Mesenchymal stem cell (in vitro differentiated cells and primary cell): ENCODE measurements around the gene MYH9.
A peak's percentile ranks its signal among the peaks of the same experiment; 100 is the strongest.

ENCODE experiments used
- DNase-seq: peaks from one replicate; pipeline ENCODE4 v3.0.0-alpha.2; 2013
- H2AFZ ChIP-seq: one replicate; pipeline ENCODE4 v1.6.1; 2013; ENCODE audit warnings: low read depth, mild to moderate bottlenecking, control low read depth, inconsistent platforms, low read length, moderate library complexity
- H2AK5ac ChIP-seq: 2 replicates; pipeline ENCODE4 v1.6.1; 2013; ENCODE audit warnings: low read length, moderate library complexity, mild to moderate bottlenecking, inconsistent platforms; ENCODE audit not compliant: severe bottlenecking
- H2BK120ac ChIP-seq: one replicate; pipeline ENCODE4 v1.6.1; 2013; ENCODE audit warnings: low read depth, mild to moderate bottlenecking, inconsistent platforms, low read length, moderate library complexity
- H2BK12ac ChIP-seq, 2 experiments: one replicate each; pipeline ENCODE4 v1.6.1; 2013; ENCODE audit warnings: inconsistent platforms in 2 of 2, low read length in 2 of 2, mild to moderate bottlenecking in 2 of 2, moderate library complexity in 2 of 2, control low read depth in 1 of 2
- H2BK15ac ChIP-seq: one replicate; pipeline ENCODE4 v1.6.1; 2013; ENCODE audit warnings: mild to moderate bottlenecking, low read depth, inconsistent platforms; ENCODE audit not compliant: poor library complexity, severe bottlenecking
- H2BK5ac ChIP-seq: 2 replicates; pipeline ENCODE4 v1.6.1; 2013; ENCODE audit warnings: low read depth, mild to moderate bottlenecking, low read length, control low read depth, inconsistent platforms; ENCODE audit not compliant: poor library complexity, severe bottlenecking
- H3K14ac ChIP-seq, 2 experiments: one replicate each; pipeline ENCODE4 v1.6.1; 2013; ENCODE audit warnings: inconsistent platforms in 2 of 2, low read length in 2 of 2, control low read depth in 1 of 2, mild to moderate bottlenecking in 1 of 2, moderate library complexity in 1 of 2
- H3K18ac ChIP-seq, 2 experiments: one replicate each; pipeline ENCODE4 v1.6.1; 2013; ENCODE audit warnings: inconsistent platforms in 2 of 2, low read length in 2 of 2, control low read depth in 1 of 2, low read depth in 1 of 2, mild to moderate bottlenecking in 1 of 2
- H3K23ac ChIP-seq, 2 experiments: one replicate each; pipeline ENCODE4 v1.6.1; 2013; ENCODE audit warnings: inconsistent platforms in 2 of 2, low read length in 2 of 2, mild to moderate bottlenecking in 2 of 2, moderate library complexity in 2 of 2, control low read depth in 1 of 2
- H3K27ac ChIP-seq: 2 replicates; pipeline ENCODE4 v1.5.1; 2013; ENCODE audit warnings: mild to moderate bottlenecking, moderate library complexity, low read length, control low read depth, inconsistent platforms; ENCODE audit not compliant: poor library complexity, severe bottlenecking
- H3K27me3 ChIP-seq, 2 experiments: 2 replicates each; pipeline versions ENCODE4 v1.6.1 to v1.7.0; 2013; ENCODE audit warnings: low read length in 2 of 2, mild to moderate bottlenecking in 2 of 2, moderate library complexity in 2 of 2, control low read depth in 1 of 2, inconsistent platforms in 1 of 2; ENCODE audit not compliant: control insufficient read depth in 1 of 2, insufficient read depth in 1 of 2
- H3K36me3 ChIP-seq, 2 experiments: 2 replicates each; pipeline versions ENCODE4 v1.6.1 to v1.7.0; 2013; ENCODE audit warnings: low read length in 2 of 2, control low read depth in 1 of 2, inconsistent platforms in 1 of 2, low read depth in 1 of 2, mild to moderate bottlenecking in 1 of 2; ENCODE audit not compliant: insufficient read depth in 2 of 2, control insufficient read depth in 1 of 2
- H3K4ac ChIP-seq, 2 experiments: one replicate each; pipeline ENCODE4 v1.6.1; 2013; ENCODE audit warnings: inconsistent platforms in 2 of 2, low read length in 2 of 2, mild to moderate bottlenecking in 2 of 2, moderate library complexity in 2 of 2, control low read depth in 1 of 2, low read depth in 1 of 2
- H3K4me1 ChIP-seq: 2 replicates; pipeline ENCODE4 v1.6.1; 2013; ENCODE audit warnings: low read depth, low read length, control low read depth; ENCODE audit not compliant: control insufficient read depth, insufficient read depth
- H3K4me2 ChIP-seq: 2 replicates; pipeline ENCODE4 v1.6.1; 2013; ENCODE audit warnings: low read length, mild to moderate bottlenecking, inconsistent platforms; ENCODE audit not compliant: poor library complexity, severe bottlenecking
- H3K4me3 ChIP-seq, 2 experiments: 2 replicates each; pipeline versions ENCODE4 v1.5.1 to v1.7.0; 2013; ENCODE audit warnings: low read length in 2 of 2, mild to moderate bottlenecking in 2 of 2, control low read depth in 1 of 2, low read depth in 1 of 2; ENCODE audit not compliant: insufficient read depth in 1 of 2
- H3K79me1 ChIP-seq: replicated peaks from 2 replicates; pipeline ENCODE4 v1.6.1; 2013; ENCODE audit warnings: mild to moderate bottlenecking, control low read depth, low read length, inconsistent platforms; ENCODE audit not compliant: poor library complexity, severe bottlenecking
- H3K9ac ChIP-seq: 2 replicates; pipeline ENCODE4 v1.7.0; 2013; ENCODE audit warnings: mild to moderate bottlenecking, low read length, moderate library complexity
- H3K9me3 ChIP-seq: 2 replicates; pipeline ENCODE4 v1.7.0; 2013; ENCODE audit warnings: mild to moderate bottlenecking, low read length; ENCODE audit not compliant: control insufficient read depth
- H4K8ac ChIP-seq: one replicate; pipeline ENCODE4 v1.6.1; 2013; ENCODE audit warnings: inconsistent platforms, mild to moderate bottlenecking, low read length, moderate library complexity
- H4K91ac ChIP-seq: one replicate; pipeline ENCODE4 v1.6.1; 2013; ENCODE audit warnings: mild to moderate bottlenecking, low read length, inconsistent platforms
- WGBS: methylation state at CpG from one replicate; pipeline ENCODE4 v1.1.7; 2013; ENCODE audit warnings: mixed read lengths; 5-methylcytosine and 5-hydroxymethylcytosine counted together

Gene MYH9

DNA sequence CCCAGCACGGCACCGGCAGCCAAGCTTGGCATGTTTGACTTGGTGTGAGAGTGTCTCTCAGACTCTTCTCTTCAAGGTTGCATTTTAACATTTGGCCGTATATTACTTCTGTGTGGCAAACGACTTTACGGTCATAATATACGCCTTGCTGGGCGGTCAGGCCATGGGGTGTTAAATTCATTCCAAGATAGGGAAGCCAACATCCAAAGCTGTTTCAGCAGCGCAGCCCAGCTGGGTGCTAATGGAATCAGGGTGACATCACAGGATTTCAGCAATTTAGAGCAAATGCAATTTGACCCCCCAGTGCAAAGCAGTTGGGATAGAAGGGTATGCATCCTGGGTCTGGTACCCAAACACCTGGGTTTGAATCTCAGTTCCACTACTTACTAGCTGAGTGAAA lies 16.7 kb upstream of the MYH9 start:
- H3K18ac ChIP-seq: no peak overlapping the region
- H3K4me1 ChIP-seq: peaks cover 10% of the 10 kb centered on the region
- no peaks in the 10 kb centered on the region for H3K79me1 ChIP-seq
- H3K4ac ChIP-seq: no peak overlapping the region
- no peak overlapping the region for H3K23ac ChIP-seq
- no peaks in the 10 kb centered on the region for H3K9me3 ChIP-seq
- DNase-seq: no peak
- no peak overlapping the region for H3K4me2 ChIP-seq
- no peak overlapping the region for H2BK120ac ChIP-seq
- H3K27ac ChIP-seq: no peak overlapping the region
- no peak overlapping the region for H2BK15ac ChIP-seq
- H4K8ac ChIP-seq: no peak overlapping the region
- H2BK12ac ChIP-seq: no peak overlapping the region
- H3K4me3 ChIP-seq: no peak overlapping the region
- H2AK5ac ChIP-seq: no peak overlapping the region
- no peaks in the 10 kb centered on the region for H3K27me3 ChIP-seq
- no peak overlapping the region for H3K9ac ChIP-seq
- H3K36me3 ChIP-seq: no peaks in the 10 kb centered on the region
- WGBS: 77% methylated on average over 8 of the region's 8 CpGs
- H3K14ac ChIP-seq: no peak overlapping the region
- H4K91ac ChIP-seq: no peak overlapping the region
- H2AFZ ChIP-seq: no peak overlapping the region
- peak overlapping the region; percentile 15 for H2BK5ac ChIP-seq

DNA sequence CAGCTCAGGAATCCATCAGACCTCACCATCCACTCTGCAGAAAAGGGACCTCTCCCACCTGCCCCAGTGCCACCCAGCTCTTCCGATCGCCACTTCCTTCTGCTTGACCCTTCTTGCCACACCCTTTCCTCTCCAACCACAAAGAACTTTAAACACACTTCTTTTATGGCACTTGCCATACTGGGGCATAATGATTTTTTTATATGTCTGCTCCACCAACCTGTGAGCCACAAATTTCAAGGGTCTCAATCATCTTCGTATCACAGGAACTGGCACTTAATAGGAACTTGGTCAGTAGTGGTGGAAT lies 11.7 kb upstream of the MYH9 start:
- Histone ChIP-seq H2BK5ac (no peak overlapping the region), H4K8ac (no peak overlapping the region), H3K9me3 (no peaks in the 10 kb centered on the region), H3K27ac (peak overlapping the region; percentile 69), H3K4me1 (peaks cover 22% of the 10 kb centered on the region), H3K14ac (no peak overlapping the region), H3K36me3 (no peaks in the 10 kb centered on the region), H2BK120ac (no peak overlapping the region), H3K23ac (no peak overlapping the region), H3K18ac (peak overlapping the region in 1 of 2 experiments; percentile 41), H3K9ac (no peak overlapping the region), H3K4me2 (no peak overlapping the region), H3K27me3 (no peaks in the 10 kb centered on the region), H3K4ac (no peak overlapping the region), H2AK5ac (peak overlapping the region; percentile 96), H3K4me3 (no peak overlapping the region), H2AFZ (no peak overlapping the region), H3K79me1 (peaks cover 6% of the 10 kb centered on the region), H4K91ac (no peak overlapping the region), H2BK12ac (peak overlapping the region in 1 of 2 experiments; percentile 60), H2BK15ac (no peak overlapping the region)
- no peak for DNase-seq
- WGBS: 71% methylated on average over 2 of the region's 3 CpGs

- no peak overlapping the region for H3K4me2 ChIP-seq
- peak overlapping the region; percentile 82 for H4K91ac ChIP-seq
- H2AK5ac ChIP-seq: peak overlapping the region; percentile 96
- H3K9me3 ChIP-seq: no peaks in the 10 kb centered on the region
- H2AFZ ChIP-seq: no peak overlapping the region
- peak overlapping the region; percentile 20 to 60 for H2BK12ac ChIP-seq
- peak overlapping the region; percentile 59 for H2BK5ac ChIP-seq
- peak overlapping the region in 1 of 2 experiments; percentile 41 for H3K18ac ChIP-seq
- H3K4ac ChIP-seq: peak overlapping the region in 1 of 2 experiments; percentile 6
- no peaks in the 10 kb centered on the region for H3K36me3 ChIP-seq
- H3K4me1 ChIP-seq: peaks cover 22% of the 10 kb centered on the region
- H3K23ac ChIP-seq: no peak overlapping the region
- no peaks in the 10 kb centered on the region for H3K27me3 ChIP-seq
- DNase-seq: peak; percentile 77
- peaks cover 6% of the 10 kb centered on the region for H3K79me1 ChIP-seq
- no peak overlapping the region for H3K14ac ChIP-seq
- H2BK120ac ChIP-seq: no peak overlapping the region
- no peak overlapping the region for H3K9ac ChIP-seq
- no peak overlapping the region for H3K4me3 ChIP-seq
- peak overlapping the region; percentile 88 for H3K27ac ChIP-seq
- H4K8ac ChIP-seq: peak overlapping the region; percentile 45
- no peak overlapping the region for H2BK15ac ChIP-seq
- 89% methylated on average over 8 of the region's 10 CpGs for WGBS
Measured at GRCh38 chr22:36398601-36399471, 11.1 kb upstream of the MYH9 start.

DNA sequence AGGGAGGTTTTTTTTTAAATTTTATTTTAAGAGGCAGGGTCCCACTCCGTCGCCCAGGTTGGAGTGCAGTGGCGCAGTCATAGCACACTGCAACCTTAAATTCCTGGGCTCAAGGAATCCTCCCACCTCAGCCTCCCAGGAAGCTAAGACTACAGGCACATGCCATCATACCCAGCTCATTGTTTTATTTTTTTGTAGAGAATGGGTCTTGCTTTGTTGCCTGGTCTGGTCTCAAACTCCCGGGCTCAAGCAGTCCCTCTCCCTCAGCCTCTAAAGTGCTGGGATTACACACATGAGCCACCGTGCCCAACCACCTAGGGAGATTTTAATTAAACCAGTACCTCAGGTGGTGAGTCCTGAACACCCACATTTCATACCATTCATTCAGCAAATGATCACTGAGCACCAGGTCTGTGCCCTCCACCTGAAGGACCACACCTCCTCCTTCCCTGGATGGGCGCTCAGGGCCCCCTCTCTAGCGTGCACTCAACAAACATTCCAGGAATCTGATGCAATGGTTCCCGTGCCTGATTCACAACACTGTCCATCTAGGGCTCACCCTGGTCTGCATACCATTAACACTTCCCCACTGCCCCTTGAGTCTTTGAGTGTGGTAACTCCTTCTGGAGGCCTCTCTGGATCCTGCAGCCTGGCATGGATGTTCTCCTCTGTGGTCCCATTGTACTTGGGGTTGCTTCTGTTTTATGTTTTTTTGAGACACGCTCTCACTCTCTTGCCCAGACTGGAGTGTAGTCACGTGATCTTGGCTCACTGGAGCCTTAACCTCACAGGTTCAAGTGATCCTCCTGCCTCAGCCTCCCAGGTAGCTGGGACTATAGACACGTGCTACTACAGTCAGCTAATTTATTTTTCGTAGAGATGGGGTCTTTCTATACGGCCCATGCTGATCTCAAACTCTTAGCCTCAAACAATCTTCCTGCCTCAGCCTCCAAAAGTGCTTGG lies 9.6 kb upstream of the MYH9 start:
- Histone ChIP-seq H2BK120ac (no peak overlapping the region), H3K79me1 (peaks cover 6% of the 10 kb centered on the region), H3K4me3 (no peak overlapping the region), H3K18ac (peak overlapping the region; percentile 54 to 70), H4K91ac (peak overlapping the region; percentile 23), H3K9ac (no peak overlapping the region), H3K4me2 (no peak overlapping the region), H3K27ac (peak overlapping the region; percentile 88), H2BK5ac (peak overlapping the region; percentile 8), H2AK5ac (peak overlapping the region; percentile 97), H3K4me1 (peaks cover 22% of the 10 kb centered on the region), H3K14ac (peak overlapping the region in 1 of 2 experiments; percentile 35), H3K9me3 (no peaks in the 10 kb centered on the region), H2BK15ac (no peak overlapping the region), H4K8ac (no peak overlapping the region), H3K27me3 (no peaks in the 10 kb centered on the region), H2AFZ (no peak overlapping the region), H2BK12ac (peak overlapping the region in 1 of 2 experiments; percentile 81), H3K4ac (peak overlapping the region in 1 of 2 experiments; percentile 3), H3K23ac (no peak overlapping the region), H3K36me3 (no peaks in the 10 kb centered on the region)
- DNase-seq: peak; percentile 86
- WGBS: 73% methylated on average over 12 of the region's 13 CpGs
